22Rv1 (cell line): ENCODE results near the gene CDKAL1.

Experiments used
- CTCF ChIP-seq: fragments of 450-650 bp; IDR thresholded peaks from 2 replicates; pipeline ENCODE4 v1.5.1; 2017; ENCODE audit warnings: mild to moderate bottlenecking
- ZFX ChIP-seq: fragments of 450-650 bp; IDR thresholded peaks from 2 replicates; pipeline ENCODE4 v1.6.1; 2017; ENCODE audit warnings: antibody characterized with exemption, borderline replicate concordance

DNA sequence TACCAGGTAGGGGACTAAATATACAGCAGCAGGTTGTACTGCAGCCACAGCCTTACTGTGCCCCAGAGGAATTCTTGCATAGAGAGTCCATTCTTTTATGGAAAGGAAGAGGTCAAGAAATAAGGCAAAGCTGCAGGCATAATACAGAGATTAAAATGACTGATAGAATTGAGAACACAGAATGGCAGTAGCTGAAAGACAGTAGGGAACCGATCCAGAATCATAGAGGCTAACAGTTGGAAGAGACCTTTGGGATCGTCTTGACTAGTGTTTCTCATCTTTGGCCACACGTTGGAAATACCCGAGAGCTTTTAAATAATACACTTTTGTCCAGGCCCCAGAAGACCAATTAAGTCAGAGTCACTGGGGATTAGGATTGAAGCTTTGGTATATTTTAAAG, 566.7 kb downstream of the CDKAL1 start:
- TF ChIP-seq CTCF (no peak), ZFX (no peak)
